Measurements from ENCODE around the gene CSNK1G1. TPM values are rescaled to one million over a fixed set of nuclear protein-coding genes. Genes with fewer than 3 reads are reported as not detected.

The CSNK1G1 gene
- total and polyA plus RNA-seq, 2 donors (not counting 1 experiment from before 2014, with no cell fraction given): 18.2 to 27.1 TPM

DNA sequence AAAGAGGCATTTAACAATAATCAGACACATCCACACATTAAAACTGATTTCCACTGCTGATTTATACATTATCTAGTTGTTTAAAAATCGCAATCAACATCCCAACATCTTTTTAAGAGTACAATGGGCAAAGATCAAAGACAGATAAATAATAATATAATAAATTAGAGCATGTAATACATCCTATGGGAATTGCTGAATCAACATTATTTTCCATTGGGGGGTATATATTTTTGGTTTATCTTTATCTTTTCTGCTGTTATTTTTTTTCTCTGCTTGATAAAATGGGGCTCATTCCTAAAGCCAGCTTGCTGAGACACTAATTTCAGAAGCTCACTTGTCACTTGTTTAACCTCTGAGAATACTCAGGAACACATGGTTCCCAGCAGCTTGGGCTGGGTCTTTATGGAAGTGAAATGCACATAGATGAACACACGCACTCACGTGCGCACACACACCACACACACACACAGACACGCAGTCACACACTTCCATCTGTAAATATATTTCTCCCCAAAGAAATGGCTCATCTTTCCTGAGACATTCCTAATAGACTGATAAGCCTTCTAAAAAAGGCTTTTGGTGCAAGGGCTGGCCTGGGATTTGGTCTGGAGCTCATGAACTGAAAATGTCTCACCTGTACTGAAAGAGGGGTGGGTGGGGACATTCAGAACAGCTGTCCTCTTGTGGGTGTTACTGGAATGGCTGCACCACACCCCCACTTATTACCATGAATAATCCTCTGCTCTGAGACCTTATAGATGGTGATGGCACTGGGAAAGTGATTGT is 189.7 kb downstream of the CSNK1G1 start:
- H3K4me1 ChIP-seq (ENCODE audit: control insufficient read depth, extremely low read depth, insufficient read depth, low read length): peaks cover 2% of the 10 kb centered on the region
- H3K27me3 ChIP-seq (ENCODE audit: control insufficient read depth, insufficient read depth, low read length): no peaks in the 10 kb centered on the region
- TF ChIP-seq, protein P1, sequence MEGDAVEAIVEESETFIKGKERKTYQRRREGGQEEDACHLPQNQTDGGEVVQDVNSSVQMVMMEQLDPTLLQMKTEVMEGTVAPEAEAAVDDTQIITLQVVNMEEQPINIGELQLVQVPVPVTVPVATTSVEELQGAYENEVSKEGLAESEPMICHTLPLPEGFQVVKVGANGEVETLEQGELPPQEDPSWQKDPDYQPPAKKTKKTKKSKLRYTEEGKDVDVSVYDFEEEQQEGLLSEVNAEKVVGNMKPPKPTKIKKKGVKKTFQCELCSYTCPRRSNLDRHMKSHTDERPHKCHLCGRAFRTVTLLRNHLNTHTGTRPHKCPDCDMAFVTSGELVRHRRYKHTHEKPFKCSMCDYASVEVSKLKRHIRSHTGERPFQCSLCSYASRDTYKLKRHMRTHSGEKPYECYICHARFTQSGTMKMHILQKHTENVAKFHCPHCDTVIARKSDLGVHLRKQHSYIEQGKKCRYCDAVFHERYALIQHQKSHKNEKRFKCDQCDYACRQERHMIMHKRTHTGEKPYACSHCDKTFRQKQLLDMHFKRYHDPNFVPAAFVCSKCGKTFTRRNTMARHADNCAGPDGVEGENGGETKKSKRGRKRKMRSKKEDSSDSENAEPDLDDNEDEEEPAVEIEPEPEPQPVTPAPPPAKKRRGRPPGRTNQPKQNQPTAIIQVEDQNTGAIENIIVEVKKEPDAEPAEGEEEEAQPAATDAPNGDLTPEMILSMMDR (conservative IDR thresholded peaks at IDR 0.05 in 1 of 2, IDR thresholded peaks at IDR 0.05 in 1 of 2; ENCODE audit: low read depth in 1 of 2, low read length in 2 of 2): no peak
- no peak for TF ChIP-seq EZH2 (IDR thresholded peaks at IDR 0.05; ENCODE audit: low read length, missing control alignments)
- no peaks in the 10 kb centered on the region for H3K9me3 ChIP-seq (ENCODE audit: control insufficient read depth, insufficient read depth, low read depth, low read length)
- H3K4me3 ChIP-seq (replicated peaks in 1 of 4; ENCODE audit: control extremely low read depth in 1 of 4, insufficient read depth in 1 of 4, low read depth in 3 of 4, low read length in 4 of 4): no peak overlapping the region
- H3K27ac ChIP-seq (ENCODE audit: insufficient read depth, low read length): no peak overlapping the region
- peaks cover 14% of the 10 kb centered on the region for H3K79me2 ChIP-seq (ENCODE audit: control insufficient read depth, insufficient read depth, low read length)
- H2AFZ ChIP-seq (ENCODE audit: low read length): no peak overlapping the region
- H3K36me3 ChIP-seq (ENCODE audit: control insufficient read depth, insufficient read depth, low read length): no peaks in the 10 kb centered on the region
- no peaks in the 10 kb centered on the region for H4K20me1 ChIP-seq (ENCODE audit: control insufficient read depth, extremely low read depth, insufficient read depth, low read length)
- no peak for DNase-seq (ENCODE audit: low read depth in 2 of 2)
- no peak overlapping the region for H3K9ac ChIP-seq (ENCODE audit: insufficient read depth, low read length)
- no peak overlapping the region for H3K4me2 ChIP-seq (ENCODE audit: extremely low read depth, insufficient read depth, low read length)

DNA sequence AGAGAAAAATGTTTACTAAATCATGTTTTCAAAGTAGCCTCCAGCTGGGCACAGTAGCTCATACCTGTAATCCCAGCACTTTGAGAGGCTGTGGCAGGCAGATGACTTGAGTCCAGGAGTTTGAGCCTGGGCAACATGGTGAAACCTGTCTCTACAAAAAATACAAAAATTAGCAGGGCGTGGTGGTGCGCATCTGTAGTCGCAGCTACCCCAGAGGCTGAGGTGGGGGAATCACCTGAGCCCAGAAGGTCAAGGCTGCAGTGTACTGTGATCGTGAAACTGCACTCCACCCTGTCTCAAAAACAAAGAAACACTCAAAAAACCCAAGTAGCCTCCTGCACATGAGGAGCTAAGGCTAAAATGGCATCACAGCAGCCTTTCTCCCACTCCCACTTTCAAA is 191.5 kb downstream of the CSNK1G1 start:
- Histone ChIP-seq H3K4me3 (replicated peaks in 1 of 4; ENCODE audit: control extremely low read depth in 1 of 4, insufficient read depth in 1 of 4, low read depth in 3 of 4, low read length in 4 of 4) (no peak overlapping the region), H3K4me2 (ENCODE audit: extremely low read depth, insufficient read depth, low read length) (no peak overlapping the region), H3K27me3 (ENCODE audit: control insufficient read depth, insufficient read depth, low read length) (no peaks in the 10 kb centered on the region), H3K79me2 (ENCODE audit: control insufficient read depth, insufficient read depth, low read length) (peaks cover 28% of the 10 kb centered on the region), H4K20me1 (ENCODE audit: control insufficient read depth, extremely low read depth, insufficient read depth, low read length) (no peaks in the 10 kb centered on the region), H3K27ac (ENCODE audit: insufficient read depth, low read length) (no peak overlapping the region), H3K9me3 (ENCODE audit: control insufficient read depth, insufficient read depth, low read depth, low read length) (no peaks in the 10 kb centered on the region), H3K9ac (ENCODE audit: insufficient read depth, low read length) (no peak overlapping the region), H3K4me1 (ENCODE audit: control insufficient read depth, extremely low read depth, insufficient read depth, low read length) (peaks cover 2% of the 10 kb centered on the region), H2AFZ (ENCODE audit: low read length) (no peak overlapping the region), H3K36me3 (ENCODE audit: control insufficient read depth, insufficient read depth, low read length) (peaks cover 8% of the 10 kb centered on the region)
- no peak for DNase-seq (ENCODE audit: low read depth in 2 of 2)
- TF ChIP-seq, protein P1 (conservative IDR thresholded peaks at IDR 0.05 in 1 of 2, IDR thresholded peaks at IDR 0.05 in 1 of 2; ENCODE audit: low read depth in 1 of 2, low read length in 2 of 2): no peak
- no peak for TF ChIP-seq EZH2 (IDR thresholded peaks at IDR 0.05; ENCODE audit: low read length, missing control alignments)

DNA sequence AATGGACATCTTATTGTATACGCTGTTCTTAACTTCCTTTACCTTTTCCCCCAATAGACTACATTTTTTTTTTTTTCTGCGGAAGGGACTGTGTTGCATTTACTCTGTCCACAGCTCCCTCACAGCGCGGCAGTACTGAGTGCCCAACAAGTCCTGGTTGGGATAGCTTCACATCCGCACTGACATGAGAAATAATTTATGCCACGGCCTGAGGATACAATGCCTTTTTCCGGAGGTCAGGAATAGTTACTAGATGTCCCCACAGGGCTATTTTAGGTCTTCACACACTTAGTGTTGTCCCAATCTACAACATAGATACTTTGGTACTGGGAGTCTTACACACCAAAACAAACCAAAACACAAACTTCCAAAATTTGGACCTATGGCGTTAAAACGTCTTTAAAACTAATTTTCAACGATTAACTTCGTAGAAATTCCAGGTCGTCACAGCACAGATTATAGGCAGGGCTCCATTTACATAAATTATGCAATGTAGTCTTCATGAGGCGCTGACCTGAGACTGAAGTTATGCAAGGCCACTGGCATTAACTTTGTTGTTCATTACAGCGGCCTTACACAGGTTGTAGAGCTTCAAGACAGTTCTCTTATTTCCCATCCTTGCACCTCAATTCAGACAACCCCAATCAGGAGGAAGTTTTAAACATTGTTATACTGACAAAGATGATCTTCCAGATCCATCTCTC is 192.2 kb downstream of the CSNK1G1 start:
- Histone ChIP-seq H3K9ac (ENCODE audit: insufficient read depth, low read length) (peak overlapping the region; percentile 32), H4K20me1 (ENCODE audit: control insufficient read depth, extremely low read depth, insufficient read depth, low read length) (no peaks in the 10 kb centered on the region), H3K27me3 (ENCODE audit: control insufficient read depth, insufficient read depth, low read length) (no peaks in the 10 kb centered on the region), H3K27ac (ENCODE audit: insufficient read depth, low read length) (peak overlapping the region; percentile 37), H3K9me3 (ENCODE audit: control insufficient read depth, insufficient read depth, low read depth, low read length) (no peaks in the 10 kb centered on the region), H3K4me2 (ENCODE audit: extremely low read depth, insufficient read depth, low read length) (peak overlapping the region; percentile 81), H3K79me2 (ENCODE audit: control insufficient read depth, insufficient read depth, low read length) (peaks cover 31% of the 10 kb centered on the region), H3K36me3 (ENCODE audit: control insufficient read depth, insufficient read depth, low read length) (peaks cover 12% of the 10 kb centered on the region), H3K4me3 (replicated peaks in 1 of 4; ENCODE audit: control extremely low read depth in 1 of 4, insufficient read depth in 1 of 4, low read depth in 3 of 4, low read length in 4 of 4) (peak overlapping the region; percentile 31 to 59 (median 48)), H2AFZ (ENCODE audit: low read length) (peak overlapping the region; percentile 97), H3K4me1 (ENCODE audit: control insufficient read depth, extremely low read depth, insufficient read depth, low read length) (peaks cover 2% of the 10 kb centered on the region)
- TF ChIP-seq, protein P1 (conservative IDR thresholded peaks at IDR 0.05 in 1 of 2, IDR thresholded peaks at IDR 0.05 in 1 of 2; ENCODE audit: low read depth in 1 of 2, low read length in 2 of 2): no peak
- TF ChIP-seq EZH2 (IDR thresholded peaks at IDR 0.05; ENCODE audit: low read length, missing control alignments): no peak
- peak in 1 of 2 donors; percentile 17 for DNase-seq (ENCODE audit: low read depth in 2 of 2)
